ENCODE results near the gene TMEM207. TPM values are rescaled to one million over a fixed set of nuclear protein-coding genes. Genes with fewer than 3 reads are reported as not detected.
A peak's percentile ranks its signal among the peaks of the same experiment; 100 is the strongest.

TMEM207 gene
- total and polyA plus RNA-seq, 2 donors (not counting 1 experiment from before 2014, with no cell fraction given): not detected

GRCh38 chr3:190404715-190405114, 45.0 kb downstream of the TMEM207 start:
- H3K36me3 ChIP-seq (ENCODE audit: control insufficient read depth, insufficient read depth, low read length): no peaks in the 10 kb centered on the region
- no peaks in the 10 kb centered on the region for H3K4me1 ChIP-seq (ENCODE audit: control insufficient read depth, extremely low read depth, insufficient read depth, low read length)
- no peaks in the 10 kb centered on the region for H3K9me3 ChIP-seq (ENCODE audit: control insufficient read depth, insufficient read depth, low read depth, low read length)
- H2AFZ ChIP-seq (ENCODE audit: low read length): peak overlapping the region; percentile 23
- no peak for TF ChIP-seq EZH2 (IDR thresholded peaks at IDR 0.05; ENCODE audit: low read length, missing control alignments)
- no peak for TF ChIP-seq CTCF (conservative IDR thresholded peaks at IDR 0.05 in 1 of 2, IDR thresholded peaks at IDR 0.05 in 1 of 2; ENCODE audit: low read depth in 1 of 2, low read length in 2 of 2)
- no peak overlapping the region for H3K27ac ChIP-seq (ENCODE audit: insufficient read depth, low read length)
- no peak overlapping the region for H3K9ac ChIP-seq (ENCODE audit: insufficient read depth, low read length)
- H4K20me1 ChIP-seq (ENCODE audit: control insufficient read depth, extremely low read depth, insufficient read depth, low read length): no peaks in the 10 kb centered on the region
- H3K27me3 ChIP-seq (ENCODE audit: control insufficient read depth, insufficient read depth, low read length): no peaks in the 10 kb centered on the region
- H3K4me2 ChIP-seq (ENCODE audit: extremely low read depth, insufficient read depth, low read length): no peak overlapping the region
- H3K4me3 ChIP-seq (replicated peaks in 1 of 4; ENCODE audit: control extremely low read depth in 1 of 4, insufficient read depth in 1 of 4, low read depth in 3 of 4, low read length in 4 of 4): no peak overlapping the region
- DNase-seq (ENCODE audit: low read depth in 2 of 2): peak in 1 of 2 donors; percentile 18
- H3K79me2 ChIP-seq (ENCODE audit: control insufficient read depth, insufficient read depth, low read length): no peaks in the 10 kb centered on the region

GRCh38 chr3:190401963-190402362, 47.7 kb downstream of the TMEM207 start:
- H3K27me3 ChIP-seq (ENCODE audit: control insufficient read depth, insufficient read depth, low read length): no peaks in the 10 kb centered on the region
- no peak overlapping the region for H2AFZ ChIP-seq (ENCODE audit: low read length)

GRCh38 chr3:190399677-190400076, 50.0 kb downstream of the TMEM207 start:
- Histone ChIP-seq H4K20me1 (ENCODE audit: control insufficient read depth, extremely low read depth, insufficient read depth, low read length) (no peaks in the 10 kb centered on the region), H3K79me2 (ENCODE audit: control insufficient read depth, insufficient read depth, low read length) (no peaks in the 10 kb centered on the region), H3K9me3 (ENCODE audit: control insufficient read depth, insufficient read depth, low read depth, low read length) (no peaks in the 10 kb centered on the region), H3K9ac (ENCODE audit: insufficient read depth, low read length) (no peak overlapping the region), H3K27ac (ENCODE audit: insufficient read depth, low read length) (no peak overlapping the region), H3K4me2 (ENCODE audit: extremely low read depth, insufficient read depth, low read length) (no peak overlapping the region), H3K4me1 (ENCODE audit: control insufficient read depth, extremely low read depth, insufficient read depth, low read length) (no peaks in the 10 kb centered on the region), H2AFZ (ENCODE audit: low read length) (no peak overlapping the region), H3K4me3 (replicated peaks in 1 of 4; ENCODE audit: control extremely low read depth in 1 of 4, insufficient read depth in 1 of 4, low read depth in 3 of 4, low read length in 4 of 4) (no peak overlapping the region), H3K36me3 (ENCODE audit: control insufficient read depth, insufficient read depth, low read length) (no peaks in the 10 kb centered on the region), H3K27me3 (ENCODE audit: control insufficient read depth, insufficient read depth, low read length) (no peaks in the 10 kb centered on the region)
- TF ChIP-seq EZH2 (IDR thresholded peaks at IDR 0.05; ENCODE audit: low read length, missing control alignments): no peak
- no peak for TF ChIP-seq CTCF (conservative IDR thresholded peaks at IDR 0.05 in 1 of 2, IDR thresholded peaks at IDR 0.05 in 1 of 2; ENCODE audit: low read depth in 1 of 2, low read length in 2 of 2)
- no peak for DNase-seq (ENCODE audit: low read depth in 2 of 2)

More at GRCh38 chr3:190401963-190402362, 47.7 kb downstream of the TMEM207 start:
- Histone ChIP-seq H3K27ac (ENCODE audit: insufficient read depth, low read length) (no peak overlapping the region), H3K9me3 (ENCODE audit: control insufficient read depth, insufficient read depth, low read depth, low read length) (no peaks in the 10 kb centered on the region), H3K4me2 (ENCODE audit: extremely low read depth, insufficient read depth, low read length) (no peak overlapping the region), H4K20me1 (ENCODE audit: control insufficient read depth, extremely low read depth, insufficient read depth, low read length) (no peaks in the 10 kb centered on the region), H3K4me3 (replicated peaks in 1 of 4; ENCODE audit: control extremely low read depth in 1 of 4, insufficient read depth in 1 of 4, low read depth in 3 of 4, low read length in 4 of 4) (no peak overlapping the region), H3K79me2 (ENCODE audit: control insufficient read depth, insufficient read depth, low read length) (no peaks in the 10 kb centered on the region), H3K9ac (ENCODE audit: insufficient read depth, low read length) (no peak overlapping the region), H3K4me1 (ENCODE audit: control insufficient read depth, extremely low read depth, insufficient read depth, low read length) (no peaks in the 10 kb centered on the region), H3K36me3 (ENCODE audit: control insufficient read depth, insufficient read depth, low read length) (no peaks in the 10 kb centered on the region)
- DNase-seq (ENCODE audit: low read depth in 2 of 2): no peak
- TF ChIP-seq EZH2 (IDR thresholded peaks at IDR 0.05; ENCODE audit: low read length, missing control alignments): no peak
- no peak for TF ChIP-seq CTCF (conservative IDR thresholded peaks at IDR 0.05 in 1 of 2, IDR thresholded peaks at IDR 0.05 in 1 of 2; ENCODE audit: low read depth in 1 of 2, low read length in 2 of 2)
